ENCODE data around the gene WDR5B. TPM values are rescaled to one million over a fixed set of nuclear protein-coding genes. Genes with fewer than 3 reads are reported as not detected.

The WDR5B gene
- total and polyA plus RNA-seq, 2 donors (not counting 3 experiments of a cell fraction or from before 2014, with no cell fraction given), result 1.8 to 3.7 TPM

DNA sequence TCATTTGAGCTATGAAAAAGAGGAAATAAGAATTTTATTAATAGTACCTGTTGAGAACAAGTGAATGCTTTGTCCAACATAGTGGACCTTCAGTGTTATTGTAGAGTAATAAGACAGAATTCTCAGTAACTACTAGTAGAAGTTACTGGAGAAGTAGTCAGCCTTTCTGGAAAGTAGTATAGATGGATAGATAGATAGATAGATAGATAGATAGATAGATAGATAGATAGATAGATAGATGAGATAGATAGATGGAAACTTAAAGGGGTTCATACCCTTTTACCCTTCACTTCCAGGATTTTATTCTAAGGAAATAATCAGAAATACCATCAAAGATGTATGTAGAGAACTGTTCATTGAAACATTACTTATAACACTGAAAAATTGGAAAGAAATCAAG is 26.7 kb downstream of the WDR5B start:
- dilution Hi-C loops (cut with MboI; ENCODE audit: extremely low pct_ligation_motif_present, low sequenced_read_pairs), result no loop called here
- Histone ChIP-seq H3K79me2 (ENCODE audit: control insufficient read depth, insufficient read depth, low read length) (no peaks in the 10 kb centered on the region), H3K4me2 (ENCODE audit: insufficient read depth, low read length) (no peak overlapping the region), H3K9me1 (replicated peaks; ENCODE audit: control insufficient read depth, extremely low read depth, insufficient read depth, low read length) (no peaks in the 10 kb centered on the region), H3K27me3 (ENCODE audit: control insufficient read depth in 2 of 2, insufficient read depth in 2 of 2, low read length in 2 of 2) (no peaks in the 10 kb centered on the region), H3K36me3 (ENCODE audit: control insufficient read depth in 2 of 2, extremely low read depth in 1 of 2, insufficient read depth in 2 of 2, low read length in 2 of 2) (no peaks in the 10 kb centered on the region), H3K27ac (ENCODE audit: insufficient read depth, low read depth, low read length) (no peak overlapping the region), H3K4me3 (replicated peaks in 1 of 3; ENCODE audit: insufficient read depth in 1 of 3, low read depth in 1 of 3, low read length in 3 of 3) (no peak overlapping the region), H2AFZ (ENCODE audit: low read depth, low read length) (no peak overlapping the region), H3K9ac (replicated peaks; ENCODE audit: extremely low read depth, insufficient read depth, low read length) (no peak overlapping the region), H3K9me3 (replicated peaks; ENCODE audit: control insufficient read depth, insufficient read depth, low read length) (no peaks in the 10 kb centered on the region), H4K20me1 (replicated peaks; ENCODE audit: control insufficient read depth, extremely low read depth, insufficient read depth, low read length) (no peaks in the 10 kb centered on the region), H3K4me1 (ENCODE audit: control insufficient read depth, extremely low read depth, insufficient read depth, low read length) (peaks cover 3% of the 10 kb centered on the region)
- ChIA-PET CTCF (interaction anchor here (1.6 to 5.4 kb wide), 2 partner anchors 290 to 842 kb away, joined by 4 to 120 read pairs; partner anchors contain the start of gene PARP14), POLR2A (no interaction called here)
- TF ChIP-seq MYC (IDR thresholded peaks at IDR 0.05; ENCODE audit: low read depth, low read length), result no peak
- FAIRE-seq, result no peak
- BruUV-seq (replicated peaks), result no TSS peak
- DNase-seq (ENCODE audit: low read depth, low spot score), result no peak
- intact Hi-C loops (cut with micrococcal nuclease), result no loop called here

DNA sequence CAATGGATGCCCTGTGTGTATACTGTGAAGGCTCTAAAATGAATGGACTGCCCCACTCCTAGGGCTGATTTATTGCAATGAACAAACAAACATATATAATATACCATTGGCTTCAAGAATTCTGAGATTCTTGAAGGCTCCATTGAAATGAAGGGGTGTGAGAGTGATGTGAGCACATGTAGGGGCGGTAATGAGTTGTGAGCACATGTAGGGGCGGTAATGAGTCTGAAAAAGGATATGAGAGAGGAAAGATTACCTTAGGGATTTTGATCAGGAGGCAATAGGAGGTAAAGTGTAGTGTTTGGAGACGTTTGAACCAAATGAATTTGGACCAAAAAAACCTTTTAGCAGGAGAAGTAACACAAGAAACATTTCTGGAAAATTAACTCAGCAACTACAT is 28.2 kb downstream of the WDR5B start:
- intact Hi-C loops (cut with micrococcal nuclease), result no loop called here

More for the DNA sequence above, 28.2 kb downstream of the WDR5B start:
- Histone ChIP-seq H3K79me2 (ENCODE audit: control insufficient read depth, insufficient read depth, low read length) (peaks cover 3% of the 10 kb centered on the region), H2AFZ (ENCODE audit: low read depth, low read length) (no peak overlapping the region), H3K9ac (replicated peaks; ENCODE audit: extremely low read depth, insufficient read depth, low read length) (no peak overlapping the region), H3K4me2 (ENCODE audit: insufficient read depth, low read length) (no peak overlapping the region), H3K4me3 (replicated peaks in 1 of 3; ENCODE audit: insufficient read depth in 1 of 3, low read depth in 1 of 3, low read length in 3 of 3) (no peak overlapping the region), H4K20me1 (replicated peaks; ENCODE audit: control insufficient read depth, extremely low read depth, insufficient read depth, low read length) (no peaks in the 10 kb centered on the region), H3K36me3 (ENCODE audit: control insufficient read depth in 2 of 2, extremely low read depth in 1 of 2, insufficient read depth in 2 of 2, low read length in 2 of 2) (no peaks in the 10 kb centered on the region), H3K9me1 (replicated peaks; ENCODE audit: control insufficient read depth, extremely low read depth, insufficient read depth, low read length) (no peaks in the 10 kb centered on the region), H3K27me3 (ENCODE audit: control insufficient read depth in 2 of 2, insufficient read depth in 2 of 2, low read length in 2 of 2) (no peaks in the 10 kb centered on the region), H3K27ac (ENCODE audit: insufficient read depth, low read depth, low read length) (no peak overlapping the region), H3K9me3 (replicated peaks; ENCODE audit: control insufficient read depth, insufficient read depth, low read length) (no peaks in the 10 kb centered on the region), H3K4me1 (ENCODE audit: control insufficient read depth, extremely low read depth, insufficient read depth, low read length) (peaks cover 10% of the 10 kb centered on the region)
- DNase-seq (ENCODE audit: low read depth, low spot score) (no peak), FAIRE-seq (no peak)
- ChIA-PET CTCF (no interaction called here), POLR2A (no interaction called here)
- no peak for TF ChIP-seq POLR2A (IDR thresholded peaks at IDR 0.05; ENCODE audit: low read depth, low read length)
- TF ChIP-seq, protein P1, sequence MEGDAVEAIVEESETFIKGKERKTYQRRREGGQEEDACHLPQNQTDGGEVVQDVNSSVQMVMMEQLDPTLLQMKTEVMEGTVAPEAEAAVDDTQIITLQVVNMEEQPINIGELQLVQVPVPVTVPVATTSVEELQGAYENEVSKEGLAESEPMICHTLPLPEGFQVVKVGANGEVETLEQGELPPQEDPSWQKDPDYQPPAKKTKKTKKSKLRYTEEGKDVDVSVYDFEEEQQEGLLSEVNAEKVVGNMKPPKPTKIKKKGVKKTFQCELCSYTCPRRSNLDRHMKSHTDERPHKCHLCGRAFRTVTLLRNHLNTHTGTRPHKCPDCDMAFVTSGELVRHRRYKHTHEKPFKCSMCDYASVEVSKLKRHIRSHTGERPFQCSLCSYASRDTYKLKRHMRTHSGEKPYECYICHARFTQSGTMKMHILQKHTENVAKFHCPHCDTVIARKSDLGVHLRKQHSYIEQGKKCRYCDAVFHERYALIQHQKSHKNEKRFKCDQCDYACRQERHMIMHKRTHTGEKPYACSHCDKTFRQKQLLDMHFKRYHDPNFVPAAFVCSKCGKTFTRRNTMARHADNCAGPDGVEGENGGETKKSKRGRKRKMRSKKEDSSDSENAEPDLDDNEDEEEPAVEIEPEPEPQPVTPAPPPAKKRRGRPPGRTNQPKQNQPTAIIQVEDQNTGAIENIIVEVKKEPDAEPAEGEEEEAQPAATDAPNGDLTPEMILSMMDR (IDR thresholded peaks at IDR 0.05; ENCODE audit: extremely low read depth in 1 of 2, insufficient read depth in 1 of 2, low read depth in 1 of 2, low read length in 2 of 2), result no peak
- no peak for TF ChIP-seq FOS (IDR thresholded peaks at IDR 0.05; ENCODE audit: borderline replicate concordance, insufficient read depth, low read length)
- no peak for TF ChIP-seq MYC (IDR thresholded peaks at IDR 0.05; ENCODE audit: low read depth, low read length)
- TF ChIP-seq EZH2 (IDR thresholded peaks at IDR 0.05; ENCODE audit: borderline replicate concordance, low read depth, low read length, severe bottlenecking), result no peak
- no peak for TF ChIP-seq GATA2 (IDR thresholded peaks at IDR 0.05; ENCODE audit: insufficient read depth, insufficient read length, low read depth, low read length)
- no peak for TF ChIP-seq MAX (IDR thresholded peaks at IDR 0.05; ENCODE audit: insufficient read depth, insufficient read length)
- TF ChIP-seq JUN (IDR thresholded peaks at IDR 0.05; ENCODE audit: borderline replicate concordance, insufficient read depth, insufficient read length, low read depth), result no peak
- no peak for TF ChIP-seq POLR2AphosphoS5 (IDR thresholded peaks at IDR 0.05; ENCODE audit: insufficient read depth, low read depth, low read length)
- no TSS peak for BruUV-seq (replicated peaks)
- dilution Hi-C loops (cut with MboI; ENCODE audit: extremely low pct_ligation_motif_present, low sequenced_read_pairs), result no loop called here

All from endothelial cell of umbilical vein (primary cell).